22Rv1 (cell line): ENCODE results near the gene SEPSECS.

ENCODE experiments used
- CTCF ChIP-seq: fragments of 450-650 bp; IDR thresholded peaks from 2 replicates; pipeline ENCODE4 v1.5.1; 2017; ENCODE audit warnings: mild to moderate bottlenecking
- ZFX ChIP-seq: fragments of 450-650 bp; IDR thresholded peaks from 2 replicates; pipeline ENCODE4 v1.6.1; 2017; ENCODE audit warnings: antibody characterized with exemption, borderline replicate concordance

- TF ChIP-seq CTCF (no peak), ZFX (no peak)
These were observed 47.8 kb downstream of the SEPSECS start for GRCh38 chr4:25112366-25112994.
